CD1c-positive myeloid dendritic cell (primary cell): ENCODE results near the gene PSMB11.

Experiments used
- DNase-seq: peaks from one replicate; pipeline ENCODE4 v3.0.0-alpha.2; 2016; ENCODE audit errors: extremely low spot score

Gene PSMB11

GRCh38 chr14:23085458-23085857 lies 43.4 kb downstream of the PSMB11 start:
- peak; percentile 84 for DNase-seq

GRCh38 chr14:23086565-23086964 lies 44.6 kb downstream of the PSMB11 start:
- DNase-seq = no peak

GRCh38 chr14:23089498-23090253 lies 47.7 kb downstream of the PSMB11 start:
- no peak for DNase-seq

GRCh38 chr14:23090254-23090636 lies 48.2 kb downstream of the PSMB11 start:
- DNase-seq = no peak

GRCh38 chr14:23091294-23092225 lies 49.5 kb downstream of the PSMB11 start:
- DNase-seq = no peak

GRCh38 chr14:23093104-23093503 lies 51.1 kb downstream of the PSMB11 start:
- DNase-seq = no peak

GRCh38 chr14:23093526-23093925 lies 51.5 kb downstream of the PSMB11 start:
- DNase-seq = no peak
